SK-N-SH (cell line): Measurements from ENCODE around the gene ENTPD6.

Experiments
- CTCF ChIP-seq: fragments of 200-600 bp; sonication (generic); IDR thresholded peaks from 2 replicates; pipeline ENCODE4 v1.6.1; 2017; ENCODE audit warnings: antibody characterized with exemption, mild to moderate bottlenecking, moderate library complexity
- GABPA ChIP-seq: IDR thresholded peaks from 2 replicates; pipeline ENCODE4 v1.4.0; 2012; ENCODE audit warnings: low read depth, mild to moderate bottlenecking
- PBX3 ChIP-seq: IDR thresholded peaks from 2 replicates; pipeline ENCODE4; 2012
- POLR2AphosphoS5 ChIP-seq: IDR thresholded peaks from 2 replicates; pipeline ENCODE4 v1.6.1; 2012; ENCODE audit warnings: low read depth, low read length
- RCOR1 ChIP-seq: fragments of 150-350 bp; IDR thresholded peaks from 2 replicates; pipeline ENCODE4 v1.6.1; 2017; ENCODE audit warnings: antibody characterized with exemption, low read length

- TF ChIP-seq PBX3 (no peak), CTCF (no peak), POLR2AphosphoS5 (no peak), GABPA (no peak), RCOR1 (no peak)
Observed at GRCh38 chr20:25226433-25227316, 31.2 kb downstream of the ENTPD6 start.
